HT-29 (cell line): ENCODE data around the gene LCK. TPM values are rescaled to one million over a fixed set of nuclear protein-coding genes. Genes with fewer than 3 reads are reported as not detected.
A peak's percentile ranks its signal among the peaks of the same experiment; 100 is the strongest.

Experiments used
- DNase-seq: peaks from one replicate; pipeline ENCODE4 v3.0.0-alpha.2; 2015; ENCODE audit warnings: low spot score
- small RNA-seq: library from RNA; depleted of rRNA; stranded (forward); fragments of <200 nt; gene quantifications from one replicate; pipeline ENCODE3, GENCODE V24; 2014
- total RNA-seq: library from RNA; depleted of rRNA; stranded (reverse); fragments of >200 nt; shearing (Covaris generic); gene quantifications from 2 replicates; pipeline ENCODE4 v1.2.3, GENCODE V29; 2014; rRNA removed

Gene LCK
- total RNA-seq, 1 experiment from 2014 or later, result 0.33 TPM

- DNase-seq, result no peak
Measured at GRCh38 chr1:32318127-32318869, 67.2 kb downstream of the LCK start.

GRCh38 chr1:32321712-32322291, 70.7 kb downstream of the LCK start:
- DNase-seq, result peak; percentile 94

- DNase-seq, result no peak
Measured at GRCh38 chr1:32327204-32327603, 76.1 kb downstream of the LCK start.

- no peak for DNase-seq
Measured at GRCh38 chr1:32329931-32330466, 78.9 kb downstream of the LCK start.

- no peak for DNase-seq
Measured at GRCh38 chr1:32330558-32331151, 79.6 kb downstream of the LCK start.

- DNase-seq, result no peak
Measured at GRCh38 chr1:32331549-32331948, 80.5 kb downstream of the LCK start.

GRCh38 chr1:32332290-32333079, 81.4 kb downstream of the LCK start:
- peak; percentile 84 for DNase-seq

GRCh38 chr1:32333251-32333963, 82.3 kb downstream of the LCK start:
- no peak for DNase-seq

GRCh38 chr1:32334274-32334861, 83.3 kb downstream of the LCK start:
- DNase-seq, result no peak

- peak; percentile 66 for DNase-seq
Measured at GRCh38 chr1:32334864-32335534, 83.9 kb downstream of the LCK start.

- no peak for DNase-seq
Measured at GRCh38 chr1:32335535-32335789, 84.4 kb downstream of the LCK start.

Small RNA genes lying within 50 kb of the gene (small RNA-seq; reads per million reads assigned to genes)
- gene RF00017, result not detected
- gene RF00019, result not detected

Other genes starting within 250 kb of the LCK start
- 75.2 and 90.4 TPM in 2 replicates for gene KHDRBS1, start 237.4 kb upstream of the LCK start, total RNA-seq
- 10.7 and 11.0 TPM in 2 replicates for gene TMEM39B, start 178.3 kb upstream of the LCK start, total RNA-seq
- gene KPNA6, start 143.2 kb upstream of the LCK start, total RNA-seq, result 22.9 and 25.4 TPM in 2 replicates
- 48.6 and 54.8 TPM in 2 replicates for gene TXLNA, start 71.6 kb upstream of the LCK start, total RNA-seq
- 9.5 and 12.3 TPM in 2 replicates for gene CCDC28B, start 50.7 kb upstream of the LCK start, total RNA-seq
- gene IQCC, start 45.6 kb upstream of the LCK start, total RNA-seq, result 4.8 and 9.1 TPM in 2 replicates
- gene DCDC2B, start 42.2 kb upstream of the LCK start, total RNA-seq, result not detected in 2 replicates
- 21.7 and 25.1 TPM in 2 replicates for gene TMEM234, start 28.9 kb upstream of the LCK start, total RNA-seq
- gene EIF3I, start 28.9 kb upstream of the LCK start, total RNA-seq, result 331 and 332 TPM in 2 replicates
- gene FAM167B, start 4.0 kb upstream of the LCK start, total RNA-seq, result 0.29 TPM in 1 of 2 replicates, not detected in the other
- 185 and 200 TPM in 2 replicates for gene HDAC1, start 40.8 kb downstream of the LCK start, total RNA-seq
- gene MARCKSL1, start 85.0 kb downstream of the LCK start, total RNA-seq, result 384 TPM in 2 replicates
- 2.6 and 12.4 TPM in 2 replicates for gene FAM229A, start 111.2 kb downstream of the LCK start, total RNA-seq
- 0.08 and 1.8 TPM in 2 replicates for gene TSSK3, start 111.3 kb downstream of the LCK start, total RNA-seq
- gene BSDC1, start 143.2 kb downstream of the LCK start, total RNA-seq, result 48.3 and 54.4 TPM in 2 replicates
- gene ZBTB8B, start 213.8 kb downstream of the LCK start, total RNA-seq, result not detected in 2 replicates